ENCODE data around the gene CDH23. TPM values are rescaled to one million over a fixed set of nuclear protein-coding genes. Genes with fewer than 3 reads are reported as not detected.

The CDH23 gene
- total RNA-seq, 1 donor, result 0.36 TPM

- H2AFZ ChIP-seq (ENCODE audit: low read length), result no peak overlapping the region
- no peak overlapping the region for H3K27ac ChIP-seq (ENCODE audit: low read depth, low read length)
- no peak overlapping the region for H3K4me3 ChIP-seq (ENCODE audit: insufficient read depth, low read length)
- no peaks in the 10 kb centered on the region for H4K20me1 ChIP-seq (ENCODE audit: insufficient read depth, low read length)
- H3K4me1 ChIP-seq (ENCODE audit: insufficient read depth, low read length), result no peaks in the 10 kb centered on the region
- H3K4me2 ChIP-seq (ENCODE audit: insufficient read depth, low read length), result no peak overlapping the region
- H3K79me2 ChIP-seq (ENCODE audit: insufficient read depth, low read length), result no peaks in the 10 kb centered on the region
- no peaks in the 10 kb centered on the region for H3K9me3 ChIP-seq (ENCODE audit: low read depth, low read length)
- DNase-seq (ENCODE audit: insufficient read length, low spot score, missing footprints), result no peak
- H3K27me3 ChIP-seq (ENCODE audit: insufficient read depth, low read length), result peaks cover 15% of the 10 kb centered on the region
- H3K36me3 ChIP-seq (ENCODE audit: insufficient read depth, low read length), result no peaks in the 10 kb centered on the region
- no peak for TF ChIP-seq CTCF (IDR thresholded peaks at IDR 0.05; ENCODE audit: extremely low read depth, low read depth, low read length)
Measured at GRCh38 chr10:71701496-71702132, 304.9 kb downstream of the CDH23 start.

DNA sequence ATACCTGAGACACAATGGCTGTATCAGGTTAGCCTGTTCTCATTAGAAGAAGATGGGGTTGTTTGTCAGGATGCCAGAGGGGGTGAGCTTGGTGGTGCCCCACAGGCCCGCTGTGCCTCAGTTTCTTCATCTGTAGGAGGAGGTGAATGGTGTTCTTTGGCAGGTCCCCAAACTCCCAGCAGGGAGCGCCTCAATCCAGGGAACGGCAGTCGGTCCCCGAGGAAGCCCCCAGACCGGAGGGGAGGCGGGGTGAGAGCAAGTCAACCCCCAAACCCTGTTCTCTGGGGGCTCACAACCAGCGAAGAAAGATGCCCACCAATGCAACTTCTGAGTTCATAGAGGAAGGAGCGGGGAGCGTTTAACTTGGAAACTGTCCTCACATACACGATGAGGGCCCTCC, 306.9 kb downstream of the CDH23 start:
- no peaks in the 10 kb centered on the region for H3K79me2 ChIP-seq (ENCODE audit: insufficient read depth, low read length)
- H3K36me3 ChIP-seq (ENCODE audit: insufficient read depth, low read length), result no peaks in the 10 kb centered on the region
- no peak overlapping the region for H3K4me2 ChIP-seq (ENCODE audit: insufficient read depth, low read length)
- no peak overlapping the region for H3K27ac ChIP-seq (ENCODE audit: low read depth, low read length)
- no peak for DNase-seq (ENCODE audit: insufficient read length, low spot score, missing footprints)
- no peak overlapping the region for H3K4me3 ChIP-seq (ENCODE audit: insufficient read depth, low read length)
- no peaks in the 10 kb centered on the region for H3K4me1 ChIP-seq (ENCODE audit: insufficient read depth, low read length)
- H4K20me1 ChIP-seq (ENCODE audit: insufficient read depth, low read length), result no peaks in the 10 kb centered on the region
- H3K9me3 ChIP-seq (ENCODE audit: low read depth, low read length), result no peaks in the 10 kb centered on the region
- H2AFZ ChIP-seq (ENCODE audit: low read length), result no peak overlapping the region
- H3K27me3 ChIP-seq (ENCODE audit: insufficient read depth, low read length), result peaks cover 10% of the 10 kb centered on the region
- TF ChIP-seq CTCF (IDR thresholded peaks at IDR 0.05; ENCODE audit: extremely low read depth, low read depth, low read length), result no peak

DNA sequence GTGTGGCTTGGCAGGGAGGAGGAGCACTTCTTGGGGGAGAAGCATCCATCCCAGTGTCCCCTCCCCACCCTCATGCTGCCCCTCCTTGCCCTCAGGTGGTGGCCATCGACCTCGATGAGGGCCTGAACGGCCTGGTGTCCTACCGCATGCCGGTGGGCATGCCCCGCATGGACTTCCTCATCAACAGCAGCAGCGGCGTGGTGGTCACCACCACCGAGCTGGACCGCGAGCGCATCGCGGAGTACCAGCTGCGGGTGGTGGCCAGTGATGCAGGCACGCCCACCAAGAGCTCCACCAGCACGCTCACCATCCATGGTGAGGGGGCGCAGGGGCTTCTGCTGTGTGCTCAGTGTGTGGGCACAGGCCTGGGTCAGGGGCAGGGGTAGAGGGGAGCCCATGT, 308.1 kb downstream of the CDH23 start:
- H3K27ac ChIP-seq (ENCODE audit: low read depth, low read length), result no peak overlapping the region
- no peak overlapping the region for H2AFZ ChIP-seq (ENCODE audit: low read length)
- peaks cover 5% of the 10 kb centered on the region for H3K27me3 ChIP-seq (ENCODE audit: insufficient read depth, low read length)
- H3K9me3 ChIP-seq (ENCODE audit: low read depth, low read length), result no peaks in the 10 kb centered on the region
- TF ChIP-seq CTCF (IDR thresholded peaks at IDR 0.05; ENCODE audit: extremely low read depth, low read depth, low read length), result no peak
- H4K20me1 ChIP-seq (ENCODE audit: insufficient read depth, low read length), result no peaks in the 10 kb centered on the region
- DNase-seq (ENCODE audit: insufficient read length, low spot score, missing footprints), result no peak
- no peak overlapping the region for H3K4me2 ChIP-seq (ENCODE audit: insufficient read depth, low read length)
- no peak overlapping the region for H3K4me3 ChIP-seq (ENCODE audit: insufficient read depth, low read length)
- H3K4me1 ChIP-seq (ENCODE audit: insufficient read depth, low read length), result no peaks in the 10 kb centered on the region
- no peaks in the 10 kb centered on the region for H3K36me3 ChIP-seq (ENCODE audit: insufficient read depth, low read length)
- H3K79me2 ChIP-seq (ENCODE audit: insufficient read depth, low read length), result no peaks in the 10 kb centered on the region

GRCh38 chr10:71705582-71705981, 308.9 kb downstream of the CDH23 start:
- Histone ChIP-seq H2AFZ (ENCODE audit: low read length) (no peak overlapping the region), H3K27me3 (ENCODE audit: insufficient read depth, low read length) (peaks cover 5% of the 10 kb centered on the region)
- no peak for TF ChIP-seq CTCF (IDR thresholded peaks at IDR 0.05; ENCODE audit: extremely low read depth, low read depth, low read length)

More at GRCh38 chr10:71705582-71705981, 308.9 kb downstream of the CDH23 start:
- no peak overlapping the region for H3K4me3 ChIP-seq (ENCODE audit: insufficient read depth, low read length)
- no peaks in the 10 kb centered on the region for H4K20me1 ChIP-seq (ENCODE audit: insufficient read depth, low read length)
- H3K4me2 ChIP-seq (ENCODE audit: insufficient read depth, low read length), result no peak overlapping the region
- H3K4me1 ChIP-seq (ENCODE audit: insufficient read depth, low read length), result no peaks in the 10 kb centered on the region
- H3K36me3 ChIP-seq (ENCODE audit: insufficient read depth, low read length), result no peaks in the 10 kb centered on the region
- no peaks in the 10 kb centered on the region for H3K79me2 ChIP-seq (ENCODE audit: insufficient read depth, low read length)
- DNase-seq (ENCODE audit: insufficient read length, low spot score, missing footprints), result no peak
- no peaks in the 10 kb centered on the region for H3K9me3 ChIP-seq (ENCODE audit: low read depth, low read length)
- H3K27ac ChIP-seq (ENCODE audit: low read depth, low read length), result no peak overlapping the region
